Panc1 (cell line): ENCODE results near the gene CTSG. TPM values are rescaled to one million over a fixed set of nuclear protein-coding genes. Genes with fewer than 3 reads are reported as not detected.

ENCODE experiments used
- ATAC-seq: fragments of 200-7000 bp; cut with Tn5 transposase; 2 replicates; pipeline ENCODE4 v1.9.1; 2020; ENCODE audit warnings: mild to moderate bottlenecking, moderate library complexity
- BruUV-seq: library from RNA; stranded (reverse); fragments of 400-500 nt; replicated peaks from 2 replicates; lab custom pipeline; 2021; lab: Mats Ljungman, UMichigan
- CTCF ChIA-PET: fragments of 300-600 bp; sonication (Branson Sonifier 250); formaldehyde crosslinking; loops from one replicate; lab custom pipeline; 2022; ENCODE audit warnings: antibody characterized with exemption; lab: Charles Lee
- POLR2A ChIA-PET: fragments of 300-600 bp; sonication (Branson Sonifier 250); formaldehyde crosslinking; loops from one replicate; lab custom pipeline; 2022; ENCODE audit warnings: antibody characterized with exemption; lab: Charles Lee
- DNase-seq: peaks from one replicate; pipeline ENCODE4 v3.0.0-alpha.2; 2010; ENCODE audit warnings: low read depth, low spot score
- H3K27ac ChIP-seq: 2 replicates; pipeline ENCODE4 v1.5.1; 2011; ENCODE audit warnings: mild to moderate bottlenecking, low read length, inconsistent platforms
- H3K27me3 ChIP-seq: fragments of 200-500 bp; sonication (Bioruptor generic); 2 replicates; pipeline ENCODE4 v1.6.0; 2014; ENCODE audit warnings: low read length, inconsistent platforms; ENCODE audit not compliant: control insufficient read depth, insufficient read depth
- H3K36me3 ChIP-seq: fragments of 200-500 bp; sonication (Bioruptor generic); 2 replicates; pipeline ENCODE4 v1.5.1; 2014; ENCODE audit warnings: inconsistent platforms, mild to moderate bottlenecking, low read length, moderate library complexity; ENCODE audit not compliant: control insufficient read depth, insufficient read depth
- H3K4me1 ChIP-seq: 2 replicates; pipeline ENCODE4 v1.5.1; 2011; ENCODE audit warnings: inconsistent platforms, mild to moderate bottlenecking, low read length, moderate library complexity; ENCODE audit not compliant: control insufficient read depth, insufficient read depth
- H3K4me3 ChIP-seq, 2 experiments: 2 replicates each; pipeline ENCODE4 v1.5.1; 2011 to 2012; ENCODE audit warnings: low read depth in 2 of 2, low read length in 2 of 2, mild to moderate bottlenecking in 2 of 2, inconsistent platforms in 1 of 2, moderate library complexity in 1 of 2
- H3K9me3 ChIP-seq: fragments of 200-500 bp; sonication (Bioruptor generic); 2 replicates; pipeline ENCODE4 v1.5.1; 2014; ENCODE audit warnings: low read depth, mild to moderate bottlenecking, inconsistent platforms, low read length, moderate library complexity; ENCODE audit not compliant: control insufficient read depth, insufficient read depth
- POLR2AphosphoS5 ChIP-seq: IDR thresholded peaks from 2 replicates; pipeline ENCODE4 v1.6.1; 2012; ENCODE audit warnings: mild to moderate bottlenecking, low read depth, low read length, moderate library complexity
- SIN3A ChIP-seq: IDR thresholded peaks from 2 replicates; pipeline ENCODE4 v1.6.1; 2012; ENCODE audit warnings: low read depth, mild to moderate bottlenecking, low read length, moderate library complexity, borderline replicate concordance; ENCODE audit not compliant: insufficient read depth
- TCF7L2 ChIP-seq: IDR thresholded peaks from 2 replicates; pipeline ENCODE4 v1.6.1; 2011; ENCODE audit warnings: mild to moderate bottlenecking, low read depth, low read length, inconsistent platforms
- in situ Hi-C: cut with HindIII; loops from 2 replicates; pipeline ENCODE4 v1.10.0; 2016; ENCODE audit warnings: low sequenced_read_pairs, low pct_unique_long_range_greater_than_20kb
- intact Hi-C: fragments of 100-400 bp; cut with micrococcal nuclease; formaldehyde crosslinking; loops from one replicate; pipeline ENCODE4 v1.10.0; 2022; ENCODE audit not compliant: unreplicated experiment
- total RNA-seq: library from RNA; stranded (reverse); gene quantifications from one replicate; pipeline ENCODE4 v1.2.1, GENCODE V29; 2021; ENCODE audit not compliant: unreplicated experiment
- TF ChIP-seq, protein P1 (sequence below): fragments of 450-650 bp; IDR thresholded peaks from 2 replicates; pipeline ENCODE4 v1.5.1; 2017; ENCODE audit warnings: mild to moderate bottlenecking
- TF ChIP-seq, protein P2 (sequence below), 2 experiments: IDR thresholded peaks; 2 replicates each; pipeline ENCODE4 v1.6.1; 2011 to 2012; ENCODE audit warnings: low read depth in 2 of 2, control low read depth in 1 of 2, low read length in 1 of 2, mild to moderate bottlenecking in 1 of 2, moderate library complexity in 1 of 2; ENCODE audit not compliant: insufficient read depth in 1 of 2

CTSG gene
- total RNA-seq, 1 experiment from 2014 or later: not detected

DNA sequence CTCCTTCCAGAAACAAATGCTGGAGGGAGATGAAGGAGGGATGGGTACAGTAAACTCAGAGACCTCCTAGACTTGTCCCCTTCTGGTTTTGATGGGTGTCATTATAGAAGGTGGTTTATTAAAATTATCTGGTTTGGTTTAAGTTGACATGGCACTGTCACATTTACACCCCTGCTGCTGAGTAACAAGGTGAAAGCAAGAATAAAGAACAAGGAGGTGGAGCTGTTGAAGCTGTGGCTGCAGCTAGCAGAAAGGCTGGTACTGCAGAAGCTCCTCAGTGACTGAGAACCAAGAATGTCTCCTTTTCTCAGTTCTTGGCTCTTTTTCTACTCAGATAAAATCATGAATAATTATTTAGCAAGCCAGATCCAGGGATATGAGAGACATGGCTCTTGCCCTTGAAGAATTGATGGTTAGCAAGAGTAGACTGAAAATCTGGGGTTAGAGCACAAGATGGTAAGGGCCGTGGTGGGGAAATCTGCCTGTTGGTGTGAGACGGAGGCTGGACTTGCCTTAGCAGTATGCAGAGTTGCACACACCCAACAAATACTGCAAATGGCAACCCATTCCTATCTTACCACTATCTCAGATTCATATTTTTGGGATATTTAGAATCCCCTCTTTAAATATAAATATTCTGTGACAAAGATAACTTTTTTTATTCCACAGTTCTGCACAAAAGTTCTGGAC is 33.8 kb upstream of the CTSG start, which contains the start of gene GZMH:
TSS of gene GZMH (minus strand) at position 31 of the 690 bp plus-strand sequence. CDS start 72 bp downstream, outside the sequence.
- DNase-seq: no peak
- TF ChIP-seq, protein P1, sequence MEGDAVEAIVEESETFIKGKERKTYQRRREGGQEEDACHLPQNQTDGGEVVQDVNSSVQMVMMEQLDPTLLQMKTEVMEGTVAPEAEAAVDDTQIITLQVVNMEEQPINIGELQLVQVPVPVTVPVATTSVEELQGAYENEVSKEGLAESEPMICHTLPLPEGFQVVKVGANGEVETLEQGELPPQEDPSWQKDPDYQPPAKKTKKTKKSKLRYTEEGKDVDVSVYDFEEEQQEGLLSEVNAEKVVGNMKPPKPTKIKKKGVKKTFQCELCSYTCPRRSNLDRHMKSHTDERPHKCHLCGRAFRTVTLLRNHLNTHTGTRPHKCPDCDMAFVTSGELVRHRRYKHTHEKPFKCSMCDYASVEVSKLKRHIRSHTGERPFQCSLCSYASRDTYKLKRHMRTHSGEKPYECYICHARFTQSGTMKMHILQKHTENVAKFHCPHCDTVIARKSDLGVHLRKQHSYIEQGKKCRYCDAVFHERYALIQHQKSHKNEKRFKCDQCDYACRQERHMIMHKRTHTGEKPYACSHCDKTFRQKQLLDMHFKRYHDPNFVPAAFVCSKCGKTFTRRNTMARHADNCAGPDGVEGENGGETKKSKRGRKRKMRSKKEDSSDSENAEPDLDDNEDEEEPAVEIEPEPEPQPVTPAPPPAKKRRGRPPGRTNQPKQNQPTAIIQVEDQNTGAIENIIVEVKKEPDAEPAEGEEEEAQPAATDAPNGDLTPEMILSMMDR: no peak
- ATAC-seq: no peak
- Histone ChIP-seq H3K36me3 (no peaks in the 10 kb centered on the region), H3K4me3 (no peak within 1 kb of the TSS), H3K9me3 (no peaks in the 10 kb centered on the region), H3K4me1 (no peaks in the 10 kb centered on the region), H3K27ac (no peak within 1 kb of the TSS), H3K27me3 (no peaks in the 10 kb centered on the region)
- no TSS peak for BruUV-seq
- ChIA-PET CTCF (no interaction called here), POLR2A (no interaction called here)
- in situ Hi-C loops (no loop called here), intact Hi-C loops (no loop called here)

DNA sequence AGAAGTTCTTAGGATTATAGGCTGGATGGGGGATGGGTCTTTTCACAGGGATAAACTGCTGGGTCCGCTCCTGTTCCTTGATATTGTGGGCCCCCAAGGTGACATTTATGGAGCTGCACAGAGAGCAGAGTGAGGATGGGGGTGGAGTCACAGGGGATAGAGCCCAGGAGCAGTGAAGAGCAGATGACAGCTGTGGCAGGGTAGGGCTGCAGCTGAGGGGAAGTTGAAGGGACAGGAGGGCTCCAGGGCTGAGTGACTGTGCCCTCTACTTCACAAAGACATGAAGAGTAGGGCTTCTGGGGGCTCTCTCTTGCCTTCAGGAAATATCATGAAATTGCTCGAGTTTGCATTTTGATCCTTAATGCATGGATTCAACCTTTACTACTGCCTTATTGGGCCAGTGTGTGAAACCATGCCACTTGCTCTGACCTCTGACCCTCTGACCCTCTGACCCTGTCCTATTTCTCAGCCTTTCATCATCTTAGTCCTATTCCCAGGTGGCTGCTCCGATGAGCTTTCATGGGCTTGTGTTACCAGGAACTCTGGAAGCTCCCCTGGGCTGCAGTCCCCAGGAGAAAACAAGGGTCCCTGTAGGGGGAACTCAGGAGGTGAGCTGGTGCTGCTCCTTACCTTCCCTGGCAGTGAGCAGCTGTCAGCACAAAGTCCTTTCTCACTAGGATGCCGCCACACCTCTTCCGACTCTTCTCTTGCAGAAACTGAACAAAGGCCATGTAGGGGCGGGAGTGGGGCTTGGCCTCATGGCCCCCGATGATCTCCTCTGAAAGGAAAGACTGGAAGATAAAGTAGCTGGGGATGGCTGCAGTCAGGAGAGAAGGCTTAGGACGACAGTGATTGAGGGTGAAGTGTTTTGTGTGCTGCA is 31.8 kb upstream of the CTSG start:
- TF ChIP-seq TCF7L2: no peak
- TF ChIP-seq SIN3A: no peak
- no peak for TF ChIP-seq POLR2AphosphoS5
- TF ChIP-seq, protein P1: no peak
- ChIA-PET CTCF (no interaction called here), POLR2A (no interaction called here)
- DNase-seq: no peak
- in situ Hi-C loops (no loop called here), intact Hi-C loops (no loop called here)
- no peaks in the 10 kb centered on the region for H3K36me3 ChIP-seq
- no peak overlapping the region for H3K4me3 ChIP-seq
- H3K9me3 ChIP-seq: no peaks in the 10 kb centered on the region
- no peak overlapping the region for H3K27ac ChIP-seq
- H3K4me1 ChIP-seq: no peaks in the 10 kb centered on the region
- no peak for ATAC-seq
- no TSS peak for BruUV-seq
- no peaks in the 10 kb centered on the region for H3K27me3 ChIP-seq

DNA sequence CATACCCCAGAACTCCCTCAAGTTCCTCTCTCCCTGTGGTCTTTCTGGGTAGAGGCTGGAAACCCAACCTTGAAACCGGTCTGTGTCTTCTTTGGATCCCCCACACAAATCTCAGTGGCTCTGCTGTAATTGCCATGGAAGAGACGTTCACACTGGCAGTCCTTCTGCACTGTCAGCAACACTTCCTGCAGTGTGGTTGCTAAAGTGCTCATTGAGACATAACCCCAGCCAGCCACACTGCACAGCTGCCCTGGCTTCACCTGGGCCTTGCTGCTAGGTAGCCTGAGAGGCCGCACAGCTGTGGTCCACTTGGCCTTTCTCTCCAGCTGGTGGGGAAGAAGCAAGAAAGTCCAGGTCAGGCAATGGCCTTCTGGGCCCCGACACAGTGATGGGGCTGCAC is 31.0 kb upstream of the CTSG start:
- in situ Hi-C loops: no loop called here
- no peaks in the 10 kb centered on the region for H3K36me3 ChIP-seq
- no peak for DNase-seq
- no peaks in the 10 kb centered on the region for H3K9me3 ChIP-seq
- no TSS peak for BruUV-seq
- ChIA-PET CTCF (no interaction called here), POLR2A (no interaction called here)
- ATAC-seq: no peak
- H3K4me1 ChIP-seq: no peaks in the 10 kb centered on the region
- TF ChIP-seq SIN3A: no peak
- TF ChIP-seq, protein P2, sequence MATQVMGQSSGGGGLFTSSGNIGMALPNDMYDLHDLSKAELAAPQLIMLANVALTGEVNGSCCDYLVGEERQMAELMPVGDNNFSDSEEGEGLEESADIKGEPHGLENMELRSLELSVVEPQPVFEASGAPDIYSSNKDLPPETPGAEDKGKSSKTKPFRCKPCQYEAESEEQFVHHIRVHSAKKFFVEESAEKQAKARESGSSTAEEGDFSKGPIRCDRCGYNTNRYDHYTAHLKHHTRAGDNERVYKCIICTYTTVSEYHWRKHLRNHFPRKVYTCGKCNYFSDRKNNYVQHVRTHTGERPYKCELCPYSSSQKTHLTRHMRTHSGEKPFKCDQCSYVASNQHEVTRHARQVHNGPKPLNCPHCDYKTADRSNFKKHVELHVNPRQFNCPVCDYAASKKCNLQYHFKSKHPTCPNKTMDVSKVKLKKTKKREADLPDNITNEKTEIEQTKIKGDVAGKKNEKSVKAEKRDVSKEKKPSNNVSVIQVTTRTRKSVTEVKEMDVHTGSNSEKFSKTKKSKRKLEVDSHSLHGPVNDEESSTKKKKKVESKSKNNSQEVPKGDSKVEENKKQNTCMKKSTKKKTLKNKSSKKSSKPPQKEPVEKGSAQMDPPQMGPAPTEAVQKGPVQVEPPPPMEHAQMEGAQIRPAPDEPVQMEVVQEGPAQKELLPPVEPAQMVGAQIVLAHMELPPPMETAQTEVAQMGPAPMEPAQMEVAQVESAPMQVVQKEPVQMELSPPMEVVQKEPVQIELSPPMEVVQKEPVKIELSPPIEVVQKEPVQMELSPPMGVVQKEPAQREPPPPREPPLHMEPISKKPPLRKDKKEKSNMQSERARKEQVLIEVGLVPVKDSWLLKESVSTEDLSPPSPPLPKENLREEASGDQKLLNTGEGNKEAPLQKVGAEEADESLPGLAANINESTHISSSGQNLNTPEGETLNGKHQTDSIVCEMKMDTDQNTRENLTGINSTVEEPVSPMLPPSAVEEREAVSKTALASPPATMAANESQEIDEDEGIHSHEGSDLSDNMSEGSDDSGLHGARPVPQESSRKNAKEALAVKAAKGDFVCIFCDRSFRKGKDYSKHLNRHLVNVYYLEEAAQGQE (IDR thresholded peaks at IDR 0.05; ENCODE audit: insufficient read depth in 1 of 2, low read depth in 2 of 2, low read length in 1 of 2): no peak
- TF ChIP-seq TCF7L2: no peak
- TF ChIP-seq, protein P1: no peak
- TF ChIP-seq POLR2AphosphoS5: no peak
- no peaks in the 10 kb centered on the region for H3K27me3 ChIP-seq
- H3K27ac ChIP-seq: no peak overlapping the region
- H3K4me3 ChIP-seq: no peak overlapping the region
- intact Hi-C loops: no loop called here
